H1 (cell line): Measurements from ENCODE around the gene NFIC. TPM values are rescaled to one million over a fixed set of nuclear protein-coding genes. Genes with fewer than 3 reads are reported as not detected.
A peak's percentile ranks its signal among the peaks of the same experiment; 100 is the strongest.

Source experiments
- CTCF ChIA-PET: fragments of 300-600 bp; sonication (Branson Sonifier 250); formaldehyde crosslinking; loops from one replicate; lab custom pipeline; 2021; ENCODE audit not compliant: partially characterized antibody; lab: Charles Lee
- POLR2A ChIA-PET: fragments of 300-600 bp; sonication (Branson Sonifier 250); formaldehyde crosslinking; loops from one replicate; lab custom pipeline; 2021; ENCODE audit warnings: inconsistent platforms; ENCODE audit not compliant: partially characterized antibody; lab: Charles Lee
- DNase-seq, 2 experiments: peaks; one replicate each; pipeline versions ENCODE4 v3.0.0 to v3.0.0-alpha.2; 2010 to 2022; ENCODE audit warnings: low spot score in 2 of 2, low read depth in 1 of 2, mixed read lengths in 1 of 2
- FAIRE-seq: peaks from 2 replicates; lab custom pipeline; 2011; peaks lifted over from hg19 to GRCh38; lab: Jason Lieb, UNC
- H2AFZ ChIP-seq: 2 replicates; pipeline ENCODE4 v1.8.1; 2012; ENCODE audit warnings: low read length, inconsistent platforms
- H2AK5ac ChIP-seq: 2 replicates; pipeline ENCODE4 v1.6.1; 2013; ENCODE audit warnings: low read depth, low read length
- H2BK120ac ChIP-seq: replicated peaks from 2 replicates; pipeline ENCODE3; 2013; ENCODE audit warnings: low read depth, low read length, inconsistent platforms
- H2BK12ac ChIP-seq: 2 replicates; pipeline ENCODE4 v1.6.1; 2013; ENCODE audit warnings: low read depth, low read length
- H2BK15ac ChIP-seq: 2 replicates; pipeline ENCODE4 v1.6.1; 2013; ENCODE audit warnings: low read length
- H2BK20ac ChIP-seq: 2 replicates; pipeline ENCODE4 v1.6.1; 2013; ENCODE audit warnings: low read length
- H2BK5ac ChIP-seq: 2 replicates; pipeline ENCODE4 v1.6.1; 2013; ENCODE audit warnings: low read depth, low read length
- H3K14ac ChIP-seq: 2 replicates; pipeline ENCODE4 v1.6.1; 2013; ENCODE audit warnings: inconsistent platforms; ENCODE audit not compliant: insufficient read length
- H3K18ac ChIP-seq: 2 replicates; pipeline ENCODE4 v1.6.1; 2013; ENCODE audit warnings: low read length; ENCODE audit errors: extremely low read depth
- H3K23ac ChIP-seq: 2 replicates; pipeline ENCODE4 v1.6.1; 2013; ENCODE audit warnings: inconsistent platforms; ENCODE audit not compliant: insufficient read length
- H3K23me2 ChIP-seq: 2 replicates; pipeline ENCODE4 v1.6.1; 2013; ENCODE audit warnings: low read depth, low read length
- H3K27ac ChIP-seq: 2 replicates; pipeline ENCODE4 v1.6.1; 2011; ENCODE audit warnings: low read depth, low read length, inconsistent platforms
- H3K27me3 ChIP-seq, 4 experiments: replicated peaks in 1 of 4; 1 replicate in 1 of 4; 2 replicates in 3 of 4; pipeline versions ENCODE4 v1.6.1 to v1.8.1; 2011 to 2013; ENCODE audit warnings: low read length in 3 of 4, mild to moderate bottlenecking in 3 of 4, inconsistent platforms in 2 of 4, mixed read lengths in 2 of 4, moderate library complexity in 1 of 4; ENCODE audit not compliant: control insufficient read depth in 3 of 4, insufficient read depth in 3 of 4; ENCODE audit errors: extremely low read depth in 1 of 4
- H3K36me3 ChIP-seq, 4 experiments: 2 replicates each; pipeline versions ENCODE4 v1.6.1 to v1.8.1; 2011 to 2013; ENCODE audit warnings: mild to moderate bottlenecking in 4 of 4, low read length in 3 of 4, moderate library complexity in 2 of 4, control low read depth in 1 of 4, inconsistent platforms in 1 of 4; ENCODE audit not compliant: insufficient read depth in 4 of 4, control insufficient read depth in 2 of 4
- H3K4ac ChIP-seq: replicated peaks from 2 replicates; pipeline ENCODE3; 2013; ENCODE audit warnings: low read length, low read depth, mixed read lengths, inconsistent platforms; ENCODE audit not compliant: insufficient read length
- H3K4me1 ChIP-seq, 4 experiments: replicated peaks in 1 of 4; 1 replicate in 1 of 4; 2 replicates in 3 of 4; pipeline versions ENCODE4 v1.6.1 to v1.8.1; 2011 to 2013; ENCODE audit warnings: low read length in 3 of 4, inconsistent platforms in 2 of 4, mixed read lengths in 1 of 4; ENCODE audit not compliant: insufficient read depth in 4 of 4, control insufficient read depth in 3 of 4
- H3K4me2 ChIP-seq, 2 experiments: 2 replicates each; pipeline versions ENCODE4 v1.6.1 to v1.8.1; 2011 to 2013; ENCODE audit warnings: low read depth in 2 of 2, low read length in 2 of 2, control low read depth in 1 of 2, inconsistent platforms in 1 of 2, mild to moderate bottlenecking in 1 of 2; ENCODE audit not compliant: insufficient read depth in 1 of 2
- H3K4me3 ChIP-seq, 4 experiments: fragments of 200-600, 300-600 bp in 1 of 4; sonication (generic), shearing (Covaris generic), sonication (Bioruptor Twin) in 1 of 4; 2 replicates each; pipeline versions ENCODE4 v1.5.1 to v1.8.1; 2011 to 2016; ENCODE audit warnings: low read length in 4 of 4, low read depth in 3 of 4, control low read depth in 2 of 4, inconsistent platforms in 2 of 4, mild to moderate bottlenecking in 2 of 4, mixed read lengths in 1 of 4, moderate library complexity in 1 of 4; ENCODE audit not compliant: insufficient read depth in 2 of 4; ENCODE audit errors: extremely low read depth in 1 of 4
- H3K56ac ChIP-seq: replicated peaks from 2 replicates; pipeline ENCODE3; 2013; ENCODE audit warnings: low read depth, mild to moderate bottlenecking, mixed read lengths, low read length, inconsistent platforms; ENCODE audit not compliant: insufficient read length
- H3K79me1 ChIP-seq: 2 replicates; pipeline ENCODE4 v1.6.1; 2013; ENCODE audit warnings: low read depth, low read length, control low read depth
- H3K79me2 ChIP-seq, 2 experiments: 2 replicates each; pipeline versions ENCODE4 v1.6.1 to v1.8.1; 2012 to 2013; ENCODE audit warnings: low read length in 2 of 2, mild to moderate bottlenecking in 2 of 2, inconsistent platforms in 1 of 2; ENCODE audit not compliant: insufficient read depth in 2 of 2, control insufficient read depth in 1 of 2
- H3K9ac ChIP-seq, 4 experiments: replicated peaks in 1 of 4; 1 replicate in 1 of 4; 2 replicates in 3 of 4; pipeline versions ENCODE4 v1.6.1 to v1.8.1; 2011 to 2013; ENCODE audit warnings: low read depth in 3 of 4, low read length in 3 of 4, control low read depth in 2 of 4, mild to moderate bottlenecking in 2 of 4, moderate library complexity in 2 of 4, inconsistent platforms in 1 of 4; ENCODE audit errors: extremely low read depth in 1 of 4
- H3K9me3 ChIP-seq, 2 experiments: 2 replicates each; pipeline versions ENCODE4 v1.6.1 to v1.8.1; 2012 to 2013; ENCODE audit warnings: mild to moderate bottlenecking in 2 of 2, moderate library complexity in 2 of 2, control low read depth in 1 of 2, inconsistent platforms in 1 of 2, low read depth in 1 of 2, low read length in 1 of 2, mixed read lengths in 1 of 2; ENCODE audit not compliant: insufficient read depth in 2 of 2
- H4K20me1 ChIP-seq, 2 experiments: replicated peaks in 1 of 2; 2 replicates each; pipeline versions ENCODE3 to v1.8.1; 2011 to 2013; ENCODE audit warnings: inconsistent platforms in 2 of 2, low read length in 2 of 2, mild to moderate bottlenecking in 1 of 2; ENCODE audit not compliant: insufficient read depth in 2 of 2, control insufficient read depth in 1 of 2
- H4K5ac ChIP-seq: 2 replicates; pipeline ENCODE4 v1.6.1; 2013; ENCODE audit warnings: low read length, low read depth, mixed read lengths, inconsistent platforms; ENCODE audit not compliant: insufficient read length
- H4K8ac ChIP-seq: 2 replicates; pipeline ENCODE4 v1.8.0; 2013; ENCODE audit warnings: mild to moderate bottlenecking, moderate library complexity, low read length, inconsistent platforms; ENCODE audit not compliant: insufficient read depth; ENCODE audit errors: extremely low read depth
- H4K91ac ChIP-seq: replicated peaks from 2 replicates; pipeline ENCODE3; 2013; ENCODE audit warnings: low read length, mixed read lengths, inconsistent platforms; ENCODE audit not compliant: insufficient read length
- BCL11A ChIP-seq, 2 experiments: IDR thresholded peaks; one replicate each; pipeline ENCODE4 v1.6.1; 2011; ENCODE audit warnings: low read depth in 2 of 2, low read length in 2 of 2, mild to moderate bottlenecking in 2 of 2
- GABPA ChIP-seq: IDR thresholded peaks from 2 replicates; pipeline ENCODE4 v1.6.1; 2011; ENCODE audit warnings: mild to moderate bottlenecking, low read length, moderate library complexity, borderline replicate concordance; ENCODE audit not compliant: insufficient read depth
- HDAC2 ChIP-seq, 2 experiments: fragments of 300-600 bp in 1 of 2; sonication (generic) in 1 of 2; IDR thresholded peaks; 2 replicates each; pipeline ENCODE4 v1.6.1; 2011 to 2012; ENCODE audit warnings: low read depth in 2 of 2, low read length in 2 of 2, mild to moderate bottlenecking in 2 of 2, moderate library complexity in 2 of 2, borderline replicate concordance in 1 of 2, inconsistent platforms in 1 of 2
- KDM1A ChIP-seq: fragments of 200-600, 300-600 bp; sonication (generic); IDR thresholded peaks from 2 replicates; pipeline ENCODE4 v1.7.1; 2016; ENCODE audit warnings: mild to moderate bottlenecking, low read length, borderline replicate concordance
- WGBS, 2 experiments: shearing (Covaris generic) in 1 of 2; methylation state at CpG; one replicate each; pipeline versions ENCODE4 v1.1.6 to v1.1.7; 2013 to 2015; ENCODE audit warnings: low lambda C conversion rate in 2 of 2, mixed read lengths in 2 of 2, inconsistent platforms in 1 of 2, low coverage in 1 of 2, missing lambda C conversion rate in 1 of 2; ENCODE audit not compliant: insufficient replicate concordance in 2 of 2, insufficient coverage in 1 of 2, insufficient read length in 1 of 2; ENCODE audit errors: extremely low coverage in 1 of 2, missing lambda C conversion rate in 1 of 2; 5-methylcytosine and 5-hydroxymethylcytosine counted together
- polyA plus RNA-seq, 7 experiments: library from polyadenylated mRNA; depleted of rRNA in 3 of 7; stranded (reverse) in 5 of 7; unstranded in 2 of 7; fragments of >200 nt in 5 of 7; fragments of 200-250 nt in 2 of 7; gene quantifications; 1 replicate in 5 of 7; 2 replicates in 1 of 7; 4 replicates in 1 of 7; pipeline versions ENCODE4 v1.2.1 to v1.2.3, GENCODE V29; 2011 to 2013; ENCODE audit warnings: missing spikeins in 2 of 7, mixed read lengths in 2 of 7
- total RNA-seq: library from RNA; stranded (reverse); fragmentation: NEBNext Ultra II Directional; extraction: Animal tissue kit (Norgen Biotek cat#: 25700); gene quantifications from 2 replicates; pipeline ENCODE4 v1.2.1, GENCODE V29; 2021

NFIC gene
- total and polyA plus RNA-seq, 2 of the 8 experiments (the other 6 are each of a cell fraction or from before 2014, with no cell fraction given): 0.56 to 3.2 TPM

DNA sequence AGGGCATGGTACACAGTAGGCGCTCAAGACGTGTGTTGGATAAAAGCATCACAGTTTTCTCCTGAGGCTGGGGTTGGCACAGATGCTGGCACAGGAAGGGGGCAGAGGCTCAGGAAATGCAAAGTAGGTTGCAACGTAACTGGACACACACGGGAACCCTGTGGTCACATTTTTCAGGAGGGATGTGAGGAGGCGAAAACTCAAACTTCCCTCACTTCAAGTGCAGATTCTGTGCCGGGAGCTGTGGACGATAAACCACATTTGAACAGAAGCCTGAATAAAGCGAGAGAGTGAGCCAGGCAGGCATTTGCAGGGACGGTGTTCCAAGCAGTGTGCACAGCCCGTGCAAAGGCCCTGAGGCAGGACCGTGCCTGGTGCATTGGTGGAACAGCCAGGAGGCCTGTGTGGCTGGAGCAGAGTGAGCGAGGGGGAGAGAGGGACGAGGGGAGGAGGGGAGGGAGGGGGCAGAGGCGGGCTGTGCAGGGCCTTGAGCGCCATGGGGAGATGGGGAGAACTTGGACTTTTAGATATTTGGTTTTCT is 40.3 kb downstream of the NFIC start:
- WGBS, 2 experiments: 76% methylated on average over 13 of the region's 15 CpGs; no CpG with 5 or more reads in 1 of the 2 experiments
- Histone ChIP-seq H3K4me2 (no peak overlapping the region), H3K9me3 (no peaks in the 10 kb centered on the region), H4K5ac (no peak overlapping the region), H3K23ac (no peak overlapping the region), H2BK120ac (no peak overlapping the region), H3K36me3 (no peaks in the 10 kb centered on the region), H3K79me2 (no peaks in the 10 kb centered on the region), H2BK15ac (no peak overlapping the region), H3K27ac (no peak overlapping the region), H3K4ac (no peak overlapping the region), H4K8ac (no peak overlapping the region), H4K91ac (no peak overlapping the region), H2BK12ac (no peak overlapping the region), H2AK5ac (no peak overlapping the region), H3K23me2 (peaks cover 2% of the 10 kb centered on the region), H2AFZ (no peak overlapping the region), H4K20me1 (no peaks in the 10 kb centered on the region), H3K27me3 (no peaks in the 10 kb centered on the region; a peak in 1 of 7 replicates), H3K9ac (no peak overlapping the region), H3K14ac (no peak overlapping the region), H2BK20ac (no peak overlapping the region), H3K56ac (no peak overlapping the region), H3K18ac (no peak overlapping the region), H2BK5ac (no peak overlapping the region), H3K4me3 (no peak overlapping the region), H3K79me1 (no peaks in the 10 kb centered on the region), H3K4me1 (peaks cover 0 to 5% (median 2%) of the 10 kb centered on the region in 4 experiments; a peak in 3 of 7 replicates)
- ChIA-PET POLR2A (no interaction called here), CTCF (interaction anchor here (2.0 kb wide), 1 partner anchor 23 kb away, joined by 8 read pairs; no protein-coding TSS in a partner anchor)
- no peak for FAIRE-seq
- TF ChIP-seq GABPA: no peak
- peak; percentile 85 for TF ChIP-seq KDM1A
- TF ChIP-seq BCL11A (IDR thresholded peaks at IDR 0.05; ENCODE audit: low read depth in 2 of 2, low read length in 2 of 2): no peak
- peak in 1 of 2 experiments; percentile 57; a peak in 1 of 4 replicates for TF ChIP-seq HDAC2 (IDR thresholded peaks at IDR 0.05; ENCODE audit: borderline replicate concordance in 1 of 2, low read depth in 2 of 2, low read length in 2 of 2)
- no peak for DNase-seq
